Transverse colon (tissue), 3 donors: ENCODE results near the gene HPSE2.

ENCODE experiments used
- CTCF ChIP-seq, 5 experiments: fragments of 200-600 bp in 3 of 5; fragments of 450-650 bp in 2 of 5; sonication (generic) in 3 of 5; IDR thresholded peaks; 1 replicate in 2 of 5; 2 replicates in 3 of 5; pipeline ENCODE4 v1.5.1; 2016 to 2017; ENCODE audit warnings: antibody characterized with exemption in 5 of 5, inconsistent platforms in 3 of 5, mild to moderate bottlenecking in 2 of 5, moderate library complexity in 1 of 5
- EP300 ChIP-seq: sonication (generic); formaldehyde crosslinking; IDR thresholded peaks from one replicate; pipeline ENCODE4 v1.6.1; 2017; ENCODE audit warnings: antibody characterized with exemption, low read depth

DNA sequence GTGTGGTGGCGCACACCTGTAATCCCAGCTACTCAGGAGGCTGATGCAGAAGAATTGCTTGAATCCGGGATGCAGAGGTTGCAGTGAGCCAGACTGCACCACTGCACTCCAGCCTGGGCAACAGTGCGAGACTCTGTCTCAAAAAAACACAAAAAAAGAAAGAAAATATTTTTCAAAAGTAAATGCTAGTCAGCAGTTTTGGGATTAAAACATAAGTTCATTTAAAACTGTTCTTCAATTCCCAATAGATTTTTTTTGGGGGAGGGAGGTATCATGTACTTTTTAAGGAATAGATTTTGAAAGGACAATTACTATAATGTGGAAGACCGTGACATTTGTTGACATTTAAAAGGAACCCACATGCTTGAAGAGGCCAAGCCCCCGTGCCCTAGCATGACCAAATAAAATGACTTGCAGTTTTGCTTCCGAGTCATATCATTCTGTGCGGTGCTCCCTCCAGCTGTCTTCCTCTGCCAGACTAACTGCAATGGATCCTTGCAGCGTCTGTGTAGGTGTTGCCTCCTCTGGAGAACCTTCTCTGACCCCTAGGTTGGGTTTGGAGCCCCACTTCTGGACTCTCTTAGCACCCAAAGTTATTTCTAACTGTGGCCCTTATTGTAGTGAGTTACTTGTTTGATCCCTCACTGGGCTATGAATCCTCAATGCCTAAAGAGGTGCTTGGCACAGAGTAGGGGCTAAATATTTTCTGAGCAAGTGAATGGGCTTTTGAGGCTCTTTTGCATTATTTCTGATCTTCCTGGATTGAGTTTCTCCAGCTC lies 771.5 kb downstream of the HPSE2 start:
- no peak for TF ChIP-seq EP300
- TF ChIP-seq CTCF (IDR thresholded peaks at IDR 0.05): no peak
